Panc1 (cell line): ENCODE results near the gene CAPZA3.

Experiments
- CTCF ChIP-seq: fragments of 450-650 bp; IDR thresholded peaks from 2 replicates; pipeline ENCODE4 v1.5.1; 2017; ENCODE audit warnings: mild to moderate bottlenecking
- POLR2AphosphoS5 ChIP-seq: IDR thresholded peaks from 2 replicates; pipeline ENCODE4 v1.6.1; 2012; ENCODE audit warnings: mild to moderate bottlenecking, low read depth, low read length, moderate library complexity
- REST ChIP-seq, 2 experiments: IDR thresholded peaks; 2 replicates each; pipeline ENCODE4 v1.6.1; 2011 to 2012; ENCODE audit warnings: low read depth in 2 of 2, control low read depth in 1 of 2, low read length in 1 of 2, mild to moderate bottlenecking in 1 of 2, moderate library complexity in 1 of 2; ENCODE audit not compliant: insufficient read depth in 1 of 2
- SIN3A ChIP-seq: IDR thresholded peaks from 2 replicates; pipeline ENCODE4 v1.6.1; 2012; ENCODE audit warnings: low read depth, mild to moderate bottlenecking, low read length, moderate library complexity, borderline replicate concordance; ENCODE audit not compliant: insufficient read depth

GRCh38 chr12:18689771-18690170 is 48.1 kb upstream of the CAPZA3 start:
- TF ChIP-seq POLR2AphosphoS5 (no peak), CTCF (no peak), SIN3A (no peak), REST (IDR thresholded peaks at IDR 0.05; ENCODE audit: insufficient read depth in 1 of 2, low read depth in 2 of 2, low read length in 1 of 2) (no peak)
